Endodermal cell (in vitro differentiated cells): ENCODE measurements around the gene IL10. TPM values are rescaled to one million over a fixed set of nuclear protein-coding genes. Genes with fewer than 3 reads are reported as not detected.

Experiments used
- DNase-seq: peaks from one replicate; pipeline ENCODE4 v3.0.0-alpha.2; 2017
- H3K27ac ChIP-seq: 2 replicates; pipeline ENCODE4 v1.5.1; 2013; ENCODE audit warnings: mild to moderate bottlenecking, low read depth, low read length, moderate library complexity
- H3K27me3 ChIP-seq: 2 replicates; pipeline ENCODE4 v1.6.1; 2013; ENCODE audit warnings: mild to moderate bottlenecking, low read length, moderate library complexity; ENCODE audit not compliant: insufficient read depth, control insufficient read depth, poor library complexity, severe bottlenecking
- H3K36me3 ChIP-seq: 2 replicates; pipeline ENCODE4 v1.7.0; 2013; ENCODE audit warnings: mild to moderate bottlenecking, low read length, moderate library complexity; ENCODE audit not compliant: control insufficient read depth, insufficient read depth
- H3K4me1 ChIP-seq: one replicate; pipeline ENCODE4 v1.7.0; 2013; ENCODE audit warnings: low read length; ENCODE audit not compliant: control insufficient read depth, insufficient read depth
- H3K4me3 ChIP-seq: 2 replicates; pipeline ENCODE4 v1.5.1; 2013; ENCODE audit warnings: mild to moderate bottlenecking, low read length, moderate library complexity
- H3K9ac ChIP-seq: 2 replicates; pipeline ENCODE4 v1.6.1; 2013; ENCODE audit warnings: mild to moderate bottlenecking, low read length, moderate library complexity; ENCODE audit not compliant: poor library complexity, severe bottlenecking; ENCODE audit errors: extremely low read depth
- H3K9me3 ChIP-seq: 2 replicates; pipeline ENCODE4 v1.6.1; 2013; ENCODE audit warnings: mild to moderate bottlenecking, low read length, moderate library complexity; ENCODE audit not compliant: control insufficient read depth
- H3K27ac Mint-ChIP-seq: 2 replicates; pipeline ENCODE4 v1.8.0; 2020; ENCODE audit warnings: mixed read lengths
- H3K27me3 Mint-ChIP-seq: 2 replicates; pipeline ENCODE4 v1.8.0; 2021; ENCODE audit warnings: mild to moderate bottlenecking, mixed read lengths; ENCODE audit not compliant: insufficient read depth
- H3K36me3 Mint-ChIP-seq: 2 replicates; pipeline ENCODE4 v1.8.0; 2020; ENCODE audit warnings: low read depth, mixed read lengths
- H3K4me1 Mint-ChIP-seq: 2 replicates; pipeline ENCODE4 v1.8.0; 2020; ENCODE audit warnings: mixed read lengths
- H3K4me3 Mint-ChIP-seq: 2 replicates; pipeline ENCODE4 v1.8.0; 2020; ENCODE audit warnings: mild to moderate bottlenecking, moderate library complexity, mixed read lengths
- H3K9me3 Mint-ChIP-seq: 2 replicates; pipeline ENCODE4 v1.8.0; 2020; ENCODE audit warnings: mild to moderate bottlenecking, mixed read lengths
- CTCF ChIP-seq: fragments of 200-600 bp; sonication (generic); conservative IDR thresholded peaks from 2 replicates; pipeline ENCODE4 v1.5.0; 2021; ENCODE audit warnings: antibody characterized with exemption, mild to moderate bottlenecking
- WGBS, 2 experiments: methylation state at CpG; one replicate each; pipeline versions ENCODE4 v1.1.5 to v1.1.7; 2013; ENCODE audit warnings: missing lambda C conversion rate in 2 of 2, mixed read lengths in 1 of 2; ENCODE audit not compliant: insufficient coverage in 1 of 2, insufficient read length in 1 of 2; 5-methylcytosine and 5-hydroxymethylcytosine counted together
- long read RNA-seq, 4 experiments: library from polyadenylated mRNA in 2 of 4; library from RNA in 1 of 4; library from capped mRNA in 1 of 4; stranded (forward) in 3 of 4; unstranded in 1 of 4; transcript quantifications; one replicate each; pipeline ENCODE4 v2.0.0, GENCODE V29; 2020 to 2021; ENCODE audit warnings: inconsistent platforms in 1 of 4
- polyA plus RNA-seq, 2 experiments: library from polyadenylated mRNA; stranded (reverse); fragments of 50-300 nt; gene quantifications; one replicate each; pipeline ENCODE4 v1.2.3, GENCODE V29; 2013
- total RNA-seq, 2 donors: library from RNA; stranded (reverse); fragmentation: NEBNext Ultra II Directional in 1 of 2; extraction: Animal tissue kit (Norgen Biotek cat#: 25700) in 1 of 2; gene quantifications; 2 replicates in 1 of 2; 3 replicates in 1 of 2; pipeline ENCODE4 v1.2.1, GENCODE V29; 2021

The IL10 gene
- not detected for total RNA-seq
- not detected for polyA plus RNA-seq (2013, experiment 1 of 2)
- not detected for polyA plus RNA-seq (2013, experiment 2 of 2)
- long read RNA-seq, experiment 1: 0 reads
- long read RNA-seq, experiment 2: 0 reads
- long read RNA-seq, experiment 3: 0 reads
- long read RNA-seq, experiment 4: 0 reads

GRCh38 chr1:206772243-206772937 lies at the start of gene IL10:
IL10 (minus strand) TSS chr1:206772494; CDS start chr1:206772435, 59 bp downstream.
- no peak within 1 kb of the TSS for H3K9ac ChIP-seq
- TF ChIP-seq CTCF: no peak
- no peaks in the 10 kb centered on the region for H3K9me3 Mint-ChIP-seq
- H3K36me3 Mint-ChIP-seq: no peaks in the 10 kb centered on the region
- H3K4me3 Mint-ChIP-seq: no peak within 1 kb of the TSS
- H3K4me3 ChIP-seq: no peak within 1 kb of the TSS
- H3K27me3 ChIP-seq: no peaks in the 10 kb centered on the region
- H3K4me1 Mint-ChIP-seq: peaks cover 26% of the 10 kb centered on the region
- DNase-seq: no peak
- no peak within 1 kb of the TSS for H3K27ac Mint-ChIP-seq
- no peaks in the 10 kb centered on the region for H3K36me3 ChIP-seq
- H3K9me3 ChIP-seq: no peaks in the 10 kb centered on the region
- peaks cover 7% of the 10 kb centered on the region for H3K4me1 ChIP-seq
- no peak within 1 kb of the TSS for H3K27ac ChIP-seq
- peaks cover 17% of the 10 kb centered on the region for H3K27me3 Mint-ChIP-seq
- WGBS, 2 experiments: 96 to 100% methylated on average over 3 to 8 of the region's 8 CpGs

- Histone ChIP-seq H3K9me3 (no peaks in the 10 kb centered on the region), H3K27me3 (no peaks in the 10 kb centered on the region), H3K4me1 (no peaks in the 10 kb centered on the region), H3K36me3 (no peaks in the 10 kb centered on the region), H3K27ac (no peak overlapping the region), H3K9ac (no peak overlapping the region), H3K4me3 (no peak overlapping the region)
- Mint-ChIP-seq H3K36me3 (no peaks in the 10 kb centered on the region), H3K27ac (no peak overlapping the region), H3K4me1 (no peaks in the 10 kb centered on the region), H3K9me3 (no peaks in the 10 kb centered on the region), H3K4me3 (no peak overlapping the region), H3K27me3 (peaks cover 6% of the 10 kb centered on the region)
- no peak for TF ChIP-seq CTCF
- DNase-seq: no peak
- 81 to 85% methylated on average over 2 to 4 of the region's 4 CpGs for WGBS, 2 experiments
Observed at GRCh38 chr1:206821493-206821892, 49.2 kb upstream of the IL10 start.

- Mint-ChIP-seq H3K4me3 (no peak overlapping the region), H3K27me3 (peaks cover 6% of the 10 kb centered on the region)
Observed at GRCh38 chr1:206816390-206817287, 44.3 kb upstream of the IL10 start.

More at GRCh38 chr1:206816390-206817287, 44.3 kb upstream of the IL10 start:
- no peak overlapping the region for H3K27ac ChIP-seq
- H3K27ac Mint-ChIP-seq: no peak overlapping the region
- no peak overlapping the region for H3K9ac ChIP-seq
- no peak for TF ChIP-seq CTCF
- no peaks in the 10 kb centered on the region for H3K27me3 ChIP-seq
- no peak for DNase-seq
- H3K36me3 ChIP-seq: no peaks in the 10 kb centered on the region
- no peaks in the 10 kb centered on the region for H3K9me3 ChIP-seq
- H3K4me3 ChIP-seq: no peak overlapping the region
- no peaks in the 10 kb centered on the region for H3K4me1 Mint-ChIP-seq
- H3K4me1 ChIP-seq: no peaks in the 10 kb centered on the region
- no peaks in the 10 kb centered on the region for H3K36me3 Mint-ChIP-seq
- WGBS, 2 experiments: 80 to 86% methylated on average over 1 to 4 of the region's 4 CpGs
- peaks cover 9% of the 10 kb centered on the region for H3K9me3 Mint-ChIP-seq
